HUES6 (cell line): ENCODE results near the gene STARD5.

Source experiments
- H3K27ac ChIP-seq: 2 replicates; pipeline ENCODE4 v1.7.0; 2013; ENCODE audit warnings: low read depth, mild to moderate bottlenecking, low read length, inconsistent platforms
- H3K27me3 ChIP-seq: 2 replicates; pipeline ENCODE4 v1.6.1; 2013; ENCODE audit warnings: low read length; ENCODE audit not compliant: control insufficient read depth, insufficient read depth
- H3K36me3 ChIP-seq: 2 replicates; pipeline ENCODE4 v1.6.1; 2013; ENCODE audit warnings: low read length; ENCODE audit not compliant: control insufficient read depth, insufficient read depth
- H3K4me1 ChIP-seq: 2 replicates; pipeline ENCODE4 v1.6.1; 2013; ENCODE audit warnings: low read length; ENCODE audit not compliant: control insufficient read depth, insufficient read depth
- H3K4me3 ChIP-seq: 2 replicates; pipeline ENCODE4 v1.5.1; 2013; ENCODE audit warnings: low read depth, low read length
- H3K9ac ChIP-seq: one replicate; pipeline ENCODE4 v1.6.1; 2013; ENCODE audit warnings: mild to moderate bottlenecking, low read length
- H3K9me3 ChIP-seq: 2 replicates; pipeline ENCODE4 v1.6.1; 2013; ENCODE audit warnings: low read depth, low read length; ENCODE audit not compliant: control insufficient read depth, insufficient read depth

The STARD5 gene

GRCh38 chr15:81312790-81313543, 11.0 kb downstream of the STARD5 start:
- H3K36me3 ChIP-seq = peaks cover 38% of the 10 kb centered on the region
- no peaks in the 10 kb centered on the region for H3K9me3 ChIP-seq
- no peaks in the 10 kb centered on the region for H3K27me3 ChIP-seq
- H3K27ac ChIP-seq = no peak overlapping the region
- H3K4me1 ChIP-seq = no peaks in the 10 kb centered on the region
- H3K9ac ChIP-seq = no peak overlapping the region
- H3K4me3 ChIP-seq = no peak overlapping the region

GRCh38 chr15:81311752-81312464, 12.0 kb downstream of the STARD5 start:
- no peaks in the 10 kb centered on the region for H3K4me1 ChIP-seq
- H3K4me3 ChIP-seq = no peak overlapping the region
- no peaks in the 10 kb centered on the region for H3K9me3 ChIP-seq
- H3K27me3 ChIP-seq = no peaks in the 10 kb centered on the region
- H3K27ac ChIP-seq = no peak overlapping the region
- H3K9ac ChIP-seq = no peak overlapping the region
- peaks cover 29% of the 10 kb centered on the region for H3K36me3 ChIP-seq

- Histone ChIP-seq H3K27me3 (no peaks in the 10 kb centered on the region), H3K36me3 (peaks cover 25% of the 10 kb centered on the region), H3K4me3 (no peak overlapping the region), H3K9me3 (no peaks in the 10 kb centered on the region), H3K9ac (no peak overlapping the region), H3K27ac (no peak overlapping the region), H3K4me1 (no peaks in the 10 kb centered on the region)
Observed at GRCh38 chr15:81310480-81310879, 13.5 kb downstream of the STARD5 start.

GRCh38 chr15:81309647-81310450, 14.1 kb downstream of the STARD5 start:
- Histone ChIP-seq H3K36me3 (peaks cover 22% of the 10 kb centered on the region), H3K27ac (no peak overlapping the region), H3K27me3 (no peaks in the 10 kb centered on the region), H3K4me1 (no peaks in the 10 kb centered on the region), H3K9ac (no peak overlapping the region), H3K4me3 (no peak overlapping the region), H3K9me3 (no peaks in the 10 kb centered on the region)

- Histone ChIP-seq H3K36me3 (peaks cover 22% of the 10 kb centered on the region), H3K4me3 (no peak overlapping the region), H3K4me1 (peaks cover 11% of the 10 kb centered on the region)
Observed at GRCh38 chr15:81308260-81308659, 15.7 kb downstream of the STARD5 start.

GRCh38 chr15:81304226-81304625, 19.7 kb downstream of the STARD5 start:
- Histone ChIP-seq H3K4me1 (peaks cover 11% of the 10 kb centered on the region), H3K36me3 (no peaks in the 10 kb centered on the region), H3K27me3 (no peaks in the 10 kb centered on the region), H3K27ac (no peak overlapping the region), H3K4me3 (no peak overlapping the region), H3K9ac (no peak overlapping the region), H3K9me3 (no peaks in the 10 kb centered on the region)

More at GRCh38 chr15:81308260-81308659, 15.7 kb downstream of the STARD5 start:
- Histone ChIP-seq H3K9me3 (no peaks in the 10 kb centered on the region), H3K27me3 (no peaks in the 10 kb centered on the region), H3K9ac (no peak overlapping the region), H3K27ac (no peak overlapping the region)

GRCh38 chr15:81303244-81304225, 20.4 kb downstream of the STARD5 start:
- H3K27ac ChIP-seq = no peak overlapping the region

GRCh38 chr15:81302701-81303109, 21.2 kb downstream of the STARD5 start:
- Histone ChIP-seq H3K27ac (no peak overlapping the region), H3K9ac (no peak overlapping the region), H3K4me1 (peaks cover 11% of the 10 kb centered on the region), H3K36me3 (no peaks in the 10 kb centered on the region), H3K27me3 (no peaks in the 10 kb centered on the region), H3K9me3 (no peaks in the 10 kb centered on the region), H3K4me3 (no peak overlapping the region)

More at GRCh38 chr15:81303244-81304225, 20.4 kb downstream of the STARD5 start:
- H3K4me1 ChIP-seq = peaks cover 11% of the 10 kb centered on the region
- no peaks in the 10 kb centered on the region for H3K9me3 ChIP-seq
- no peak overlapping the region for H3K4me3 ChIP-seq
- no peaks in the 10 kb centered on the region for H3K27me3 ChIP-seq
- no peak overlapping the region for H3K9ac ChIP-seq
- no peaks in the 10 kb centered on the region for H3K36me3 ChIP-seq

GRCh38 chr15:81301815-81302399, 22.0 kb downstream of the STARD5 start:
- Histone ChIP-seq H3K4me1 (peaks cover 11% of the 10 kb centered on the region), H3K4me3 (no peak overlapping the region), H3K9ac (no peak overlapping the region), H3K27ac (no peak overlapping the region), H3K9me3 (no peaks in the 10 kb centered on the region), H3K27me3 (no peaks in the 10 kb centered on the region), H3K36me3 (no peaks in the 10 kb centered on the region)

GRCh38 chr15:81301385-81301784, 22.6 kb downstream of the STARD5 start:
- Histone ChIP-seq H3K9ac (no peak overlapping the region), H3K36me3 (no peaks in the 10 kb centered on the region), H3K9me3 (no peaks in the 10 kb centered on the region), H3K4me3 (no peak overlapping the region), H3K27me3 (no peaks in the 10 kb centered on the region), H3K27ac (no peak overlapping the region), H3K4me1 (peaks cover 17% of the 10 kb centered on the region)
